Endodermal cell (in vitro differentiated cells): Measurements from ENCODE around the gene GLRB. TPM values are rescaled to one million over a fixed set of nuclear protein-coding genes. Genes with fewer than 3 reads are reported as not detected.

Experiments used
- DNase-seq: peaks from one replicate; pipeline ENCODE4 v3.0.0-alpha.2; 2017
- H3K27ac ChIP-seq: 2 replicates; pipeline ENCODE4 v1.5.1; 2013; ENCODE audit warnings: mild to moderate bottlenecking, low read depth, low read length, moderate library complexity
- H3K27me3 ChIP-seq: 2 replicates; pipeline ENCODE4 v1.6.1; 2013; ENCODE audit warnings: mild to moderate bottlenecking, low read length, moderate library complexity; ENCODE audit not compliant: insufficient read depth, control insufficient read depth, poor library complexity, severe bottlenecking
- H3K36me3 ChIP-seq: 2 replicates; pipeline ENCODE4 v1.7.0; 2013; ENCODE audit warnings: mild to moderate bottlenecking, low read length, moderate library complexity; ENCODE audit not compliant: control insufficient read depth, insufficient read depth
- H3K4me1 ChIP-seq: one replicate; pipeline ENCODE4 v1.7.0; 2013; ENCODE audit warnings: low read length; ENCODE audit not compliant: control insufficient read depth, insufficient read depth
- H3K4me3 ChIP-seq: 2 replicates; pipeline ENCODE4 v1.5.1; 2013; ENCODE audit warnings: mild to moderate bottlenecking, low read length, moderate library complexity
- H3K9ac ChIP-seq: 2 replicates; pipeline ENCODE4 v1.6.1; 2013; ENCODE audit warnings: mild to moderate bottlenecking, low read length, moderate library complexity; ENCODE audit not compliant: poor library complexity, severe bottlenecking; ENCODE audit errors: extremely low read depth
- H3K9me3 ChIP-seq: 2 replicates; pipeline ENCODE4 v1.6.1; 2013; ENCODE audit warnings: mild to moderate bottlenecking, low read length, moderate library complexity; ENCODE audit not compliant: control insufficient read depth
- H3K27ac Mint-ChIP-seq: 2 replicates; pipeline ENCODE4 v1.8.0; 2020; ENCODE audit warnings: mixed read lengths
- H3K27me3 Mint-ChIP-seq: 2 replicates; pipeline ENCODE4 v1.8.0; 2021; ENCODE audit warnings: mild to moderate bottlenecking, mixed read lengths; ENCODE audit not compliant: insufficient read depth
- H3K36me3 Mint-ChIP-seq: 2 replicates; pipeline ENCODE4 v1.8.0; 2020; ENCODE audit warnings: low read depth, mixed read lengths
- H3K4me1 Mint-ChIP-seq: 2 replicates; pipeline ENCODE4 v1.8.0; 2020; ENCODE audit warnings: mixed read lengths
- H3K4me3 Mint-ChIP-seq: 2 replicates; pipeline ENCODE4 v1.8.0; 2020; ENCODE audit warnings: mild to moderate bottlenecking, moderate library complexity, mixed read lengths
- H3K9me3 Mint-ChIP-seq: 2 replicates; pipeline ENCODE4 v1.8.0; 2020; ENCODE audit warnings: mild to moderate bottlenecking, mixed read lengths
- WGBS, 2 experiments: methylation state at CpG; one replicate each; pipeline versions ENCODE4 v1.1.5 to v1.1.7; 2013; ENCODE audit warnings: missing lambda C conversion rate in 2 of 2, mixed read lengths in 1 of 2; ENCODE audit not compliant: insufficient coverage in 1 of 2, insufficient read length in 1 of 2; 5-methylcytosine and 5-hydroxymethylcytosine counted together
- total RNA-seq, 2 donors: library from RNA; stranded (reverse); fragmentation: NEBNext Ultra II Directional in 1 of 2; extraction: Animal tissue kit (Norgen Biotek cat#: 25700) in 1 of 2; gene quantifications; 2 replicates in 1 of 2; 3 replicates in 1 of 2; pipeline ENCODE4 v1.2.1, GENCODE V29; 2021
- TF ChIP-seq, protein P1 (sequence below): fragments of 200-600 bp; sonication (generic); conservative IDR thresholded peaks from 2 replicates; pipeline ENCODE4 v1.5.0; 2021; ENCODE audit warnings: antibody characterized with exemption, mild to moderate bottlenecking

The GLRB gene
- total RNA-seq, 2 donors from 2014 or later = 1.1 to 1.6 TPM

DNA sequence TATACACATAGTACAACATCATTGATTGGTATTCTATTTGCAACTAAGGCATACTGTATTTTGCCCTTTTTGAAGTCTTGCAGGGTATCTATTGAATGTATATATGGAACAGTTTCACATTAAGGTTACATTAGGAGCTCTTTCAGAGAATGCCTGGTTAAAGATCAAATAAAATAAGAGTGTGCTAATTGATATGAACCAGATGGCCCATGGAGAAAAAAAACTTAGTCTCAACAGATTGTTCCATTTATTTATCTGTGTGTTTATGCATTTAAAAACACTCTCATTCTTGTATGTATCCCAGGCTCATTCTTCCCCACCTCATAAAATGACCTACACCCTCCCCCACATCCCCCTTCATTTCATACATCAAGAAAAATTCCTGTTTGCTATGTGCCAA lies 109.4 kb downstream of the GLRB start:
- H3K9ac ChIP-seq = no peak overlapping the region
- H3K27ac Mint-ChIP-seq = no peak overlapping the region
- TF ChIP-seq, protein P1, sequence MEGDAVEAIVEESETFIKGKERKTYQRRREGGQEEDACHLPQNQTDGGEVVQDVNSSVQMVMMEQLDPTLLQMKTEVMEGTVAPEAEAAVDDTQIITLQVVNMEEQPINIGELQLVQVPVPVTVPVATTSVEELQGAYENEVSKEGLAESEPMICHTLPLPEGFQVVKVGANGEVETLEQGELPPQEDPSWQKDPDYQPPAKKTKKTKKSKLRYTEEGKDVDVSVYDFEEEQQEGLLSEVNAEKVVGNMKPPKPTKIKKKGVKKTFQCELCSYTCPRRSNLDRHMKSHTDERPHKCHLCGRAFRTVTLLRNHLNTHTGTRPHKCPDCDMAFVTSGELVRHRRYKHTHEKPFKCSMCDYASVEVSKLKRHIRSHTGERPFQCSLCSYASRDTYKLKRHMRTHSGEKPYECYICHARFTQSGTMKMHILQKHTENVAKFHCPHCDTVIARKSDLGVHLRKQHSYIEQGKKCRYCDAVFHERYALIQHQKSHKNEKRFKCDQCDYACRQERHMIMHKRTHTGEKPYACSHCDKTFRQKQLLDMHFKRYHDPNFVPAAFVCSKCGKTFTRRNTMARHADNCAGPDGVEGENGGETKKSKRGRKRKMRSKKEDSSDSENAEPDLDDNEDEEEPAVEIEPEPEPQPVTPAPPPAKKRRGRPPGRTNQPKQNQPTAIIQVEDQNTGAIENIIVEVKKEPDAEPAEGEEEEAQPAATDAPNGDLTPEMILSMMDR = no peak
- H3K4me3 Mint-ChIP-seq = no peak overlapping the region
- H3K27ac ChIP-seq = no peak overlapping the region
- H3K36me3 Mint-ChIP-seq = no peaks in the 10 kb centered on the region
- peaks cover 4% of the 10 kb centered on the region for H3K4me1 Mint-ChIP-seq
- no peaks in the 10 kb centered on the region for H3K27me3 ChIP-seq
- H3K4me3 ChIP-seq = no peak overlapping the region
- peaks cover 4% of the 10 kb centered on the region for H3K9me3 Mint-ChIP-seq
- no peaks in the 10 kb centered on the region for H3K27me3 Mint-ChIP-seq
- no peaks in the 10 kb centered on the region for H3K4me1 ChIP-seq
- no peaks in the 10 kb centered on the region for H3K36me3 ChIP-seq
- H3K9me3 ChIP-seq = no peaks in the 10 kb centered on the region
- DNase-seq = no peak

DNA sequence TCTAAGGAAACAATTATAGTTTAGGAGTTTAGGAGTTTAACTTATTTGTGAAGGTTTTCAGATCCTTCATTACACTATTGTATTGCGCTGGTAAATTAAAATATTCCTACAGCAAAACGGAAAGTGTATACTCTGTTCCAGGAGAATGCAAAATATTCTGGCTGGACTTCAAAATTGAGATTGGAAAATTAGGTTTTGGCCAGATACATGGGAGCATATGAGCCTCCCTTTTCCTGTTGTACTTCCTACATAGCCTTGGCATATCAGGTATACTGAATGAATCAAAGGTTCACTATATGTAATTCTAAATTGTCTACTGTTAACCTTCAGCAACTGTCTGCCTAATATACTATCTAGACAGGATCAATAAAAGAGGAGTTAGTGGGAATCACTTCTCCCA lies 119.4 kb downstream of the GLRB start:
- no peaks in the 10 kb centered on the region for H3K36me3 ChIP-seq
- TF ChIP-seq, protein P1 = no peak
- DNase-seq = no peak
- H3K36me3 Mint-ChIP-seq = no peaks in the 10 kb centered on the region
- no peaks in the 10 kb centered on the region for H3K27me3 Mint-ChIP-seq
- no peak overlapping the region for H3K4me3 ChIP-seq
- H3K9me3 Mint-ChIP-seq = no peaks in the 10 kb centered on the region
- H3K4me3 Mint-ChIP-seq = no peak overlapping the region
- H3K4me1 ChIP-seq = no peaks in the 10 kb centered on the region
- H3K27ac Mint-ChIP-seq = no peak overlapping the region
- 92% methylated on average over 2 of the region's 2 CpGs; no CpG with 5 or more reads in 1 of the 2 experiments for WGBS, 2 experiments
- no peaks in the 10 kb centered on the region for H3K9me3 ChIP-seq
- no peaks in the 10 kb centered on the region for H3K27me3 ChIP-seq
- peaks cover 1% of the 10 kb centered on the region for H3K4me1 Mint-ChIP-seq
- H3K27ac ChIP-seq = no peak overlapping the region
- H3K9ac ChIP-seq = no peak overlapping the region

DNA sequence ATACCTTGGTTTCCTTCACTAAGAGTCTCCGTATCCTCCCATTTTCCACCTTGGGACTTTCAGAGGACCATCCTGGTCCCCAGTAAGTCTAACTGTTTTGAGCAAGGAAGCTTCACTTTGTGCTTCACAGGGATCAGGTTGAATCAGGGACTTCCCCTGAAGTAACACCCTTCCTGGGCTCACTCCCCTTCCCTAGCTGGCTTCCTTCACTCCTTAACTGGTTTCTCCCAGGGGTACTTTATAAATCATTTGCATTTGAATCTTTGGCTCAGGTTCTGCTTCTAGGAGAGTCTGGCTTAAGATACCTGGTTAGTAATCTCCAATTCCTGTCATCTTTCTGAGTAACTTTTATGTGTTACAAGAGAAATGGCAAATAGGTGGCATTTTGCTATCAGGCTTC lies 120.1 kb downstream of the GLRB start:
- H3K27me3 Mint-ChIP-seq = no peaks in the 10 kb centered on the region
- no peak overlapping the region for H3K27ac Mint-ChIP-seq
- no peak overlapping the region for H3K4me3 ChIP-seq
- DNase-seq = peak; percentile 47
- H3K4me1 Mint-ChIP-seq = peaks cover 1% of the 10 kb centered on the region
- H3K9me3 Mint-ChIP-seq = no peaks in the 10 kb centered on the region
- no peaks in the 10 kb centered on the region for H3K36me3 Mint-ChIP-seq
- TF ChIP-seq, protein P1 = no peak
- no peak overlapping the region for H3K4me3 Mint-ChIP-seq
- no peaks in the 10 kb centered on the region for H3K4me1 ChIP-seq
- H3K27ac ChIP-seq = no peak overlapping the region
- WGBS, 2 experiments = 95 to 100% methylated on average over 1 of the region's 1 CpG
- H3K27me3 ChIP-seq = no peaks in the 10 kb centered on the region
- no peaks in the 10 kb centered on the region for H3K36me3 ChIP-seq
- H3K9ac ChIP-seq = no peak overlapping the region
- no peaks in the 10 kb centered on the region for H3K9me3 ChIP-seq
